Hepatocyte (in vitro differentiated cells): Measurements from ENCODE around the gene CBX1. TPM values are rescaled to one million over a fixed set of nuclear protein-coding genes. Genes with fewer than 3 reads are reported as not detected.
A peak's percentile ranks its signal among the peaks of the same experiment; 100 is the strongest.

Experiments
- DNase-seq: peaks from one replicate; pipeline ENCODE4 v3.0.0-alpha.2; 2016; ENCODE audit warnings: low spot score
- H2AFZ ChIP-seq: fragments of 200-600 bp; sonication (generic); 2 replicates; pipeline ENCODE4 v1.6.0; 2016; ENCODE audit warnings: antibody characterized with exemption, mild to moderate bottlenecking
- H3K27ac ChIP-seq: fragments of 200-600 bp; sonication (generic); 2 replicates; pipeline ENCODE4 v1.5.1; 2016; ENCODE audit warnings: mild to moderate bottlenecking
- H3K27me3 ChIP-seq: fragments of 200-600 bp; sonication (generic); 2 replicates; pipeline ENCODE4 v1.6.1; 2016
- H3K36me3 ChIP-seq: fragments of 200-600 bp; sonication (generic); replicated peaks from 2 replicates; pipeline ENCODE4 v1.5.1; 2016; ENCODE audit warnings: low read depth; ENCODE audit not compliant: insufficient read depth
- H3K4me1 ChIP-seq: fragments of 200-600 bp; sonication (generic); 2 replicates; pipeline ENCODE4 v1.5.1; 2016; ENCODE audit warnings: mild to moderate bottlenecking, moderate library complexity; ENCODE audit not compliant: insufficient read depth
- H3K4me2 ChIP-seq: fragments of 200-600 bp; sonication (generic); 2 replicates; pipeline ENCODE4 v1.6.0; 2016
- H3K4me3 ChIP-seq: fragments of 200-600 bp; sonication (generic); 2 replicates; pipeline ENCODE4 v1.5.1; 2016; ENCODE audit warnings: mild to moderate bottlenecking
- H3K79me2 ChIP-seq: fragments of 200-600 bp; sonication (generic); 2 replicates; pipeline ENCODE4 v1.6.0; 2017; ENCODE audit warnings: mild to moderate bottlenecking
- H3K9me2 ChIP-seq: fragments of 200-600 bp; sonication (generic); replicated peaks from 2 replicates; pipeline ENCODE4 v1.6.0; 2017; ENCODE audit warnings: mild to moderate bottlenecking; ENCODE audit not compliant: insufficient read depth
- H3K9me3 ChIP-seq: fragments of 200-600 bp; sonication (generic); 2 replicates; pipeline ENCODE4 v1.5.1; 2016; ENCODE audit warnings: low read depth, mild to moderate bottlenecking
- H4K20me1 ChIP-seq: fragments of 200-600 bp; sonication (generic); 2 replicates; pipeline ENCODE4 v1.6.0; 2016; ENCODE audit warnings: mild to moderate bottlenecking; ENCODE audit not compliant: insufficient read depth, poor library complexity, severe bottlenecking
- EZH2 ChIP-seq: fragments of 200-600 bp; sonication (generic); IDR thresholded peaks from 2 replicates; pipeline ENCODE4 v1.6.1; 2016; ENCODE audit warnings: antibody characterized with exemption, mild to moderate bottlenecking, borderline replicate concordance
- EZH2phosphoT487 ChIP-seq: fragments of 200-600 bp; sonication (generic); IDR thresholded peaks from one replicate; pipeline ENCODE4 v1.6.1; 2018; ENCODE audit warnings: antibody characterized with exemption, mild to moderate bottlenecking, low read depth, moderate library complexity; ENCODE audit not compliant: unreplicated experiment, severe bottlenecking
- WGBS: methylation state at CpG from one replicate; pipeline ENCODE4 v1.1.6; 2016; ENCODE audit warnings: low lambda C conversion rate; ENCODE audit errors: missing lambda C conversion rate; 5-methylcytosine and 5-hydroxymethylcytosine counted together
- polyA plus RNA-seq: library from polyadenylated mRNA; unstranded; fragments of >200 nt; fragmentation: Nextera tagmentation; extraction: Ambion mirVana; gene quantifications from 2 replicates; pipeline ENCODE4 v1.2.1, GENCODE V29; 2016
- total RNA-seq: library from RNA; depleted of rRNA; stranded (reverse); fragments of >200 nt; gene quantifications from 2 replicates; pipeline ENCODE4 v1.2.3, GENCODE V29; 2014
- TF ChIP-seq, protein P1 (sequence below): fragments of 200-600 bp; sonication (generic); IDR thresholded peaks from 2 replicates; pipeline ENCODE4 v1.5.1; 2016; ENCODE audit warnings: antibody characterized with exemption, mild to moderate bottlenecking; ENCODE audit not compliant: poor library complexity

Gene CBX1
- total and polyA plus RNA-seq, 2 experiments from 2014 or later: 20.7 to 49.0 TPM

GRCh38 chr17:48046296-48046695 is 55.0 kb downstream of the CBX1 start:
- no peaks in the 10 kb centered on the region for H3K27me3 ChIP-seq
- H3K27ac ChIP-seq: peak overlapping the region; percentile 96
- peaks cover 31% of the 10 kb centered on the region for H3K4me1 ChIP-seq
- no peak for DNase-seq
- peak overlapping the region; percentile 82 for H3K4me3 ChIP-seq
- peak overlapping the region; percentile 89 for H3K4me2 ChIP-seq
- H3K9me3 ChIP-seq: no peaks in the 10 kb centered on the region
- no peak overlapping the region for H2AFZ ChIP-seq
- H3K36me3 ChIP-seq: no peaks in the 10 kb centered on the region
- H3K9me2 ChIP-seq: no peaks in the 10 kb centered on the region
- peaks cover 9% of the 10 kb centered on the region for H4K20me1 ChIP-seq
- H3K79me2 ChIP-seq: peaks cover 37% of the 10 kb centered on the region
- WGBS: 92% methylated on average over 7 of the region's 7 CpGs
- TF ChIP-seq EZH2phosphoT487: no peak
- TF ChIP-seq EZH2: no peak
- TF ChIP-seq, protein P1, sequence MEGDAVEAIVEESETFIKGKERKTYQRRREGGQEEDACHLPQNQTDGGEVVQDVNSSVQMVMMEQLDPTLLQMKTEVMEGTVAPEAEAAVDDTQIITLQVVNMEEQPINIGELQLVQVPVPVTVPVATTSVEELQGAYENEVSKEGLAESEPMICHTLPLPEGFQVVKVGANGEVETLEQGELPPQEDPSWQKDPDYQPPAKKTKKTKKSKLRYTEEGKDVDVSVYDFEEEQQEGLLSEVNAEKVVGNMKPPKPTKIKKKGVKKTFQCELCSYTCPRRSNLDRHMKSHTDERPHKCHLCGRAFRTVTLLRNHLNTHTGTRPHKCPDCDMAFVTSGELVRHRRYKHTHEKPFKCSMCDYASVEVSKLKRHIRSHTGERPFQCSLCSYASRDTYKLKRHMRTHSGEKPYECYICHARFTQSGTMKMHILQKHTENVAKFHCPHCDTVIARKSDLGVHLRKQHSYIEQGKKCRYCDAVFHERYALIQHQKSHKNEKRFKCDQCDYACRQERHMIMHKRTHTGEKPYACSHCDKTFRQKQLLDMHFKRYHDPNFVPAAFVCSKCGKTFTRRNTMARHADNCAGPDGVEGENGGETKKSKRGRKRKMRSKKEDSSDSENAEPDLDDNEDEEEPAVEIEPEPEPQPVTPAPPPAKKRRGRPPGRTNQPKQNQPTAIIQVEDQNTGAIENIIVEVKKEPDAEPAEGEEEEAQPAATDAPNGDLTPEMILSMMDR: no peak

- Histone ChIP-seq H3K27me3 (no peaks in the 10 kb centered on the region), H4K20me1 (peaks cover 5% of the 10 kb centered on the region), H3K79me2 (peaks cover 29% of the 10 kb centered on the region), H3K9me3 (no peaks in the 10 kb centered on the region), H3K9me2 (no peaks in the 10 kb centered on the region), H3K4me2 (peak overlapping the region; percentile 89), H3K36me3 (no peaks in the 10 kb centered on the region), H2AFZ (no peak overlapping the region), H3K4me1 (peaks cover 23% of the 10 kb centered on the region), H3K27ac (peak overlapping the region; percentile 36), H3K4me3 (no peak overlapping the region)
- no peak for TF ChIP-seq EZH2phosphoT487
- TF ChIP-seq, protein P1: no peak
- no peak for TF ChIP-seq EZH2
- 63% methylated on average over 8 of the region's 8 CpGs for WGBS
- peak; percentile 48 for DNase-seq
Measured at GRCh38 chr17:48045316-48046001, 55.8 kb downstream of the CBX1 start.

DNA sequence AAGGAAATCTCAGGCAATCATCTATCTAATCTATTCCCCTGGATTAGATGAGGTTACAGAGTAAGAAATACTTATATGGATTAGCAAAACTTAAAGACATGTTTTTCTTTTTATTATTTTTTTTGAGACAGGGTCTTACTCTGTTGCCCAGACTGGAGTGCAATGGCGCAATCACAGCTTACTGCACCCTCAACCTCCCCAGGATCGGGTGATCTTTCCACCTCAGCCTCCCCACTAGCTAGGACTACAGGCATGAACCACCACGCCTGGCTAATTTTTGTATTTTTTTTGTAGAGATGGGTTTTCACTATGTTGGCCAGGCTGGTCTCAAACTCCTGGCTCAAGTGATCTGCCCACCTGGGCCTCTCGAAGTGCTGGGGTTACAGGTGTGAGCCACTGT is 56.4 kb downstream of the CBX1 start:
- peaks cover 17% of the 10 kb centered on the region for H3K4me1 ChIP-seq
- 88% methylated on average over 4 of the region's 4 CpGs for WGBS
- no peaks in the 10 kb centered on the region for H3K9me2 ChIP-seq
- peaks cover 23% of the 10 kb centered on the region for H3K79me2 ChIP-seq
- H2AFZ ChIP-seq: no peak overlapping the region
- H3K27ac ChIP-seq: no peak overlapping the region
- H3K36me3 ChIP-seq: no peaks in the 10 kb centered on the region
- DNase-seq: no peak
- no peak overlapping the region for H3K4me3 ChIP-seq
- H4K20me1 ChIP-seq: no peaks in the 10 kb centered on the region
- H3K4me2 ChIP-seq: no peak overlapping the region
- no peaks in the 10 kb centered on the region for H3K27me3 ChIP-seq
- no peaks in the 10 kb centered on the region for H3K9me3 ChIP-seq
- TF ChIP-seq, protein P1: no peak
- TF ChIP-seq EZH2 (no peak), EZH2phosphoT487 (no peak)
